Activated T-cell treated with anti-CD3 and anti-CD28 coated beads, Interleukin-2, amount 50 U/mL, for 4 hours (primary cell): ENCODE data around the gene SPOPL. TPM values are rescaled to one million over a fixed set of nuclear protein-coding genes. Genes with fewer than 3 reads are reported as not detected.

Experiments used
- ATAC-seq, 2 donors: fragments of 200-7000 bp; cut with Tn5 transposase; one replicate each; pipeline ENCODE4 v1.10.0; 2021
- DNase-seq: peaks from one replicate; pipeline ENCODE4 v3.0.0-alpha.2; 2020
- H3K27me3 Mint-ChIP-seq: one replicate; pipeline ENCODE4 v1.8.0; 2021; ENCODE audit warnings: low read depth, mixed read lengths
- H3K36me3 Mint-ChIP-seq: one replicate; pipeline ENCODE4 v1.8.0; 2022; ENCODE audit warnings: mixed read lengths; ENCODE audit not compliant: insufficient read depth
- H3K4me1 Mint-ChIP-seq: one replicate; pipeline ENCODE4 v1.8.0; 2021; ENCODE audit warnings: low read depth, mixed read lengths
- H3K4me3 Mint-ChIP-seq: one replicate; pipeline ENCODE4 v1.8.0; 2021; ENCODE audit warnings: mild to moderate bottlenecking, moderate library complexity, mixed read lengths
- H3K9me3 Mint-ChIP-seq: one replicate; pipeline ENCODE4 v1.8.0; 2021; ENCODE audit warnings: mixed read lengths
- total RNA-seq, 3 donors: library from RNA; stranded (reverse); gene quantifications; one replicate each; pipeline ENCODE4 v1.2.1, GENCODE V29; 2021

The SPOPL gene
- total RNA-seq, 3 donors from 2014 or later = 18.7 to 23.8 (median 22.7) TPM

- Mint-ChIP-seq H3K9me3 (no peaks in the 10 kb centered on the region), H3K36me3 (no peaks in the 10 kb centered on the region), H3K27me3 (no peaks in the 10 kb centered on the region), H3K4me3 (no peak overlapping the region), H3K4me1 (no peaks in the 10 kb centered on the region)
- ATAC-seq (no peak), DNase-seq (no peak)
Measured at GRCh38 chr2:138485019-138485418, 16.6 kb upstream of the SPOPL start.

- no peaks in the 10 kb centered on the region for H3K4me1 Mint-ChIP-seq
- H3K36me3 Mint-ChIP-seq = no peaks in the 10 kb centered on the region
- no peak overlapping the region for H3K4me3 Mint-ChIP-seq
- ATAC-seq = no peak
- DNase-seq = no peak
- H3K27me3 Mint-ChIP-seq = no peaks in the 10 kb centered on the region
- H3K9me3 Mint-ChIP-seq = no peaks in the 10 kb centered on the region
Measured at GRCh38 chr2:138486363-138487198, 15.0 kb upstream of the SPOPL start.

DNA sequence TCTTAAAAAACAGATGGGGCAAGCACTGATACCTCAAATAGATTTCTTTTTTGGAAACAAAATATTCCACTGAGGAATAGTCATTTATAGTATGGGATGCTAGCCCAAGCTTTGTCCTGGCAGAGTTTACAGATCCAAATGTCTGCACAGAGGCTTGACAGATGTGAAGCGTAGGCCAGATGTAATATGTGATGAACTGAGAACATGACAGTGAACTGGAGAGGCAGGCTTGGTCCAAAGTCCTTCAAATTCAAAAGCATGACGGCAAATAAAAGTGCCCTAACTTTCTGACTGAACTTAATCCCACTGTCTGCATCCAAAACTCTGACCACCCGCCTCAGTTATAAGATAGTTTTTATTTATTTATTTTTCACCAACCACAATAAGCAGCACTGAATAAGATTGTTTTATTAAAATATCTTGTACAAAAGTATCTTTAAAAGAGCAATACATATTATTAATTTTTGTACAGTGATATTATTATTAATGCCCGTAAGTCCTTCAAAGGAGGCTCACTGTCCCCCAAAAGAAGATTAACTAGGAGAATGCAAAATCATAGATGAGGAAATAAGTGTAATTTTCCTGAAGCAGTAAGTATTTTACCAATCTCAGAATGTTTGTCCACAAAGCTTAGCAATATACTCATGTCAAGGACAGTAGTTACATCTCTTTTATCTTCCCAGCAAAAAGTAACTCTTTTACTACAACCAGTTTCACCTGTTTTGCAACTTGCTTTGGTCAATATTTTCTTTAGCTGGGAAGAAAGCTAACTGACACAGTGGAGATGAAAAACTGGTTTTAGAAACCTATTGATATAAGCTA lies 10.7 kb upstream of the SPOPL start:
- no peak for ATAC-seq
- Mint-ChIP-seq H3K36me3 (peaks cover 2% of the 10 kb centered on the region), H3K27me3 (no peaks in the 10 kb centered on the region), H3K4me3 (no peak overlapping the region), H3K9me3 (no peaks in the 10 kb centered on the region), H3K4me1 (no peaks in the 10 kb centered on the region)
- no peak for DNase-seq

DNA sequence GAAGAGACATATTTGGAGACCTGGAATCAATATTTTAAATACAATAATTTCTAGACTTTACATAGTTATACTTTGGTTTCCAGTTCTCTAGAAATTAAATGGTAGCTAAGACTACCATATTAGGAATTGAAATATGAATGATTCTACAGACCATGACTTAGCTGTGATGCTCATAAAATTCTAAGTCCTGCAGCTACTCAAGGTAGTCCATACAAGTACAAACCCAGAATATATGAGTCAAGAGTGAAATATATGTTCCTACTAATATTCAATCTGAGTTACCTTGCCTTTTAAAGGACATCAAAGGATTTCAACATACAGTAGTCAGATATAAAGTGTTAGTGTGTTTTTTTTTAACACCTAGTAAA lies 10.1 kb upstream of the SPOPL start:
- no peaks in the 10 kb centered on the region for H3K27me3 Mint-ChIP-seq
- no peak for ATAC-seq
- peaks cover 5% of the 10 kb centered on the region for H3K36me3 Mint-ChIP-seq

DNA sequence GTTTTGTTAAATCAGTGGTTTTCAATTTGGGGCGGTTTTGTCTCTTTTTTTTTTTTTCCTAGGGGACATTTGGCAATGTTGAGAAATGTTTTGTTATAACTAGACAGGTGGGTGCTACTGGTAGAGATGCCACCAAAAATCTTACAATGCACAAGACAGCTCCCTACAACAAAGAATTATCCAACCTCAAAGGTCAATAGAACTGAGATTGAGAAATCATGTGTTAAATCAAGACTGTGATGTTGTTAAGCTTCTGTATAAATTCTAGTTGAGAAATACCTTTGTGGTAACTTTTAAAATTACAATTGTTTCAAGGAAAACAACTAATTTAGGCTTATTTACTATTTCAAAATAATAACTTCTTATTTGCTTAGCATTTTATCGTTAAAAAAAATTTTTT lies 9.4 kb upstream of the SPOPL start:
- Mint-ChIP-seq H3K36me3 (peaks cover 5% of the 10 kb centered on the region), H3K4me3 (no peak overlapping the region), H3K9me3 (no peaks in the 10 kb centered on the region), H3K4me1 (no peaks in the 10 kb centered on the region), H3K27me3 (no peaks in the 10 kb centered on the region)
- ATAC-seq (no peak), DNase-seq (no peak)

More for the DNA sequence above, 10.1 kb upstream of the SPOPL start:
- no peak for DNase-seq
- Mint-ChIP-seq H3K4me1 (no peaks in the 10 kb centered on the region), H3K4me3 (no peak overlapping the region), H3K9me3 (no peaks in the 10 kb centered on the region)

DNA sequence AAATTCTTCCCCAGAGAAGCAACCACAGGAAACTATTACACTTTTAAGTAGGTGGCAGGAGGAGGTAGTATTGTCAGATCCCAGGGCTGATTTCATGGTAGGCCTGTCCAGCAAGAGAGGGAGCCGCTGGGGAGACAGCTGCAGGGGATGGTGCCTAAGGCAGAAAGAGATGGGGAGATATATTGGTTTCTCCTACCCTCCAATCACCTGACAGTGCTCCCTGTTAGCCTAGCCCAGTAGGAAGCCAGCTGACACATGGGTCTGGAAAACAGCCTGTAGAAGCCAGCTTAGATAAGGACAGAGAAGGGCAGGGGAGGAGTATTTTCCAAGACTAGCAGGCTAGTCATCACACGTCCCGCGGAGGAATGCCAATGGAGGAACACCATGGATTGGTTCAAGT lies 8.2 kb upstream of the SPOPL start:
- Mint-ChIP-seq H3K36me3 (peaks cover 5% of the 10 kb centered on the region), H3K4me3 (no peak overlapping the region), H3K4me1 (no peaks in the 10 kb centered on the region), H3K27me3 (no peaks in the 10 kb centered on the region), H3K9me3 (no peaks in the 10 kb centered on the region)
- DNase-seq = no peak
- no peak for ATAC-seq

GRCh38 chr2:138494265-138494966 lies 7.2 kb upstream of the SPOPL start:
- no peaks in the 10 kb centered on the region for H3K27me3 Mint-ChIP-seq
- ATAC-seq (no peak), DNase-seq (no peak)
- H3K4me1 Mint-ChIP-seq = no peaks in the 10 kb centered on the region
- H3K9me3 Mint-ChIP-seq = no peaks in the 10 kb centered on the region
- peaks cover 5% of the 10 kb centered on the region for H3K36me3 Mint-ChIP-seq
- H3K4me3 Mint-ChIP-seq = no peak overlapping the region

GRCh38 chr2:138495384-138495783 lies 6.2 kb upstream of the SPOPL start:
- Mint-ChIP-seq H3K36me3 (peaks cover 5% of the 10 kb centered on the region), H3K27me3 (no peaks in the 10 kb centered on the region), H3K4me1 (peaks cover 2% of the 10 kb centered on the region), H3K9me3 (no peaks in the 10 kb centered on the region), H3K4me3 (no peak overlapping the region)
- ATAC-seq (no peak), DNase-seq (no peak)

GRCh38 chr2:138496096-138496651 lies 5.4 kb upstream of the SPOPL start:
- ATAC-seq = no peak
- Mint-ChIP-seq H3K27me3 (no peaks in the 10 kb centered on the region), H3K4me1 (peaks cover 6% of the 10 kb centered on the region), H3K9me3 (no peaks in the 10 kb centered on the region), H3K36me3 (peaks cover 5% of the 10 kb centered on the region), H3K4me3 (no peak overlapping the region)
- DNase-seq = no peak

GRCh38 chr2:138497294-138497693 lies 4.3 kb upstream of the SPOPL start:
- Mint-ChIP-seq H3K4me3 (no peak overlapping the region), H3K4me1 (peaks cover 9% of the 10 kb centered on the region), H3K27me3 (peaks cover under 1% of the 10 kb centered on the region), H3K9me3 (no peaks in the 10 kb centered on the region), H3K36me3 (peaks cover 5% of the 10 kb centered on the region)
- ATAC-seq (no peak), DNase-seq (no peak)

GRCh38 chr2:138499684-138500083 lies 1.9 kb upstream of the SPOPL start:
- ATAC-seq (no peak), DNase-seq (no peak)
- H3K27me3 Mint-ChIP-seq = peaks cover 2% of the 10 kb centered on the region
- H3K4me1 Mint-ChIP-seq = peaks cover 33% of the 10 kb centered on the region
- H3K9me3 Mint-ChIP-seq = no peaks in the 10 kb centered on the region
- peaks cover 6% of the 10 kb centered on the region for H3K36me3 Mint-ChIP-seq
- H3K4me3 Mint-ChIP-seq = peak overlapping the region; percentile 29

- Mint-ChIP-seq H3K4me3 (peak overlapping the region; percentile 90), H3K9me3 (no peaks in the 10 kb centered on the region), H3K36me3 (peaks cover 5% of the 10 kb centered on the region), H3K27me3 (peaks cover 2% of the 10 kb centered on the region), H3K4me1 (peaks cover 36% of the 10 kb centered on the region)
- ATAC-seq = no peak
- no peak for DNase-seq
Measured at GRCh38 chr2:138500592-138501424, 762 bp upstream of the SPOPL start.

- DNase-seq (no peak), ATAC-seq (no peak)
- Mint-ChIP-seq H3K9me3 (no peaks in the 10 kb centered on the region), H3K27me3 (peaks cover 2% of the 10 kb centered on the region), H3K4me3 (peak overlapping the region; percentile 100), H3K36me3 (peaks cover 7% of the 10 kb centered on the region), H3K4me1 (peaks cover 50% of the 10 kb centered on the region)
Measured at GRCh38 chr2:138502255-138503086, 901 bp downstream of the SPOPL start.
